Fibroblast of lung (primary cell): Measurements from ENCODE around the gene ZNF219.

ENCODE experiments used
- EZH2 ChIP-seq: IDR thresholded peaks from 2 replicates; pipeline ENCODE4 v1.5.1; 2012; ENCODE audit warnings: low read length, control low read depth, mild to moderate bottlenecking; ENCODE audit errors: missing control alignments
- TF ChIP-seq, protein P1 (sequence below), 2 donors: IDR thresholded peaks in 1 of 2; conservative IDR thresholded peaks in 1 of 2; 1 replicate in 1 of 2; 2 replicates in 1 of 2; pipeline ENCODE4 v1.5.1; 2011 to 2012; ENCODE audit warnings: low read length in 2 of 2, control low read depth in 1 of 2, inconsistent platforms in 1 of 2, low read depth in 1 of 2, mild to moderate bottlenecking in 1 of 2

DNA sequence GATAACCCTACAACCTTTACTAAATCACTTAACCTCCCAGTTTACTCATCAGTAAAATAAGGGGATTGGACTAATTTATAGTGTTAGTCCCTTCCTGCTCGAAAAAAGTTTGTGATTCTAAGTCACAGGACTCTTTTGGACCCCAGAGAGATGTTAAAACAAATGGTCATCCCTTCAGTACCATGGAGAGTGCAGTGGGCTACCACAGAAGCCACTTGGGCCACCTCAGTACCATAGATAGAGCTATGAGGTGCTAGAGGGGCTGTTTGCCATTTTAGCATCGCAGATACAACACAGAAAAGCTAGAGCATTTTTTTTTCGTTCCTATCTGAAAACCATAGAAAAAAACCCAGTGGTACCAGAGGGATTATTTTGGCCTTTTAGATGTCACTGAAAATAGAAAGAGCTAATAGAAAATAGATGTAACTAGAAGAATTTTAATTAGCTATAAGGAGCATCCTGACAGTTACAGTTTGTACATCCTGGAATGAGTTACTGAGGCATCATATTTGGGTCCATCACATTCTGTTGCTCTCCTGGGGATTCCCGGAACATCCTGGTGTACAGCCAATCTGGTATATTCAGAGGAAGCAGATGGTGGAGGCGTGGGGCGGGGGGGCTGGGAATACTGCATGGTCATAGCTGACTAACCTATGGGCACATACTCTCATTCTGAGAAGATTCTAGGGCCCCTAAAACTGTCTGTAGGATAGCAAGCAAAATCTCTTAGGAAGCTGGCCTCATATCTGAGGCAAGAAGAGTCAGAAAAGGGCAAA, 2.8 kb downstream of the ZNF219 start:
- TF ChIP-seq, protein P1, sequence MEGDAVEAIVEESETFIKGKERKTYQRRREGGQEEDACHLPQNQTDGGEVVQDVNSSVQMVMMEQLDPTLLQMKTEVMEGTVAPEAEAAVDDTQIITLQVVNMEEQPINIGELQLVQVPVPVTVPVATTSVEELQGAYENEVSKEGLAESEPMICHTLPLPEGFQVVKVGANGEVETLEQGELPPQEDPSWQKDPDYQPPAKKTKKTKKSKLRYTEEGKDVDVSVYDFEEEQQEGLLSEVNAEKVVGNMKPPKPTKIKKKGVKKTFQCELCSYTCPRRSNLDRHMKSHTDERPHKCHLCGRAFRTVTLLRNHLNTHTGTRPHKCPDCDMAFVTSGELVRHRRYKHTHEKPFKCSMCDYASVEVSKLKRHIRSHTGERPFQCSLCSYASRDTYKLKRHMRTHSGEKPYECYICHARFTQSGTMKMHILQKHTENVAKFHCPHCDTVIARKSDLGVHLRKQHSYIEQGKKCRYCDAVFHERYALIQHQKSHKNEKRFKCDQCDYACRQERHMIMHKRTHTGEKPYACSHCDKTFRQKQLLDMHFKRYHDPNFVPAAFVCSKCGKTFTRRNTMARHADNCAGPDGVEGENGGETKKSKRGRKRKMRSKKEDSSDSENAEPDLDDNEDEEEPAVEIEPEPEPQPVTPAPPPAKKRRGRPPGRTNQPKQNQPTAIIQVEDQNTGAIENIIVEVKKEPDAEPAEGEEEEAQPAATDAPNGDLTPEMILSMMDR (conservative IDR thresholded peaks at IDR 0.05 in 1 of 2, IDR thresholded peaks at IDR 0.05 in 1 of 2; ENCODE audit: low read depth in 1 of 2, low read length in 2 of 2) = no peak
- no peak for TF ChIP-seq EZH2
